HG02678 (cell line): ENCODE data around the gene MACF1.

ENCODE experiments used
- ATAC-seq: cut with Tn5 transposase; IDR thresholded peaks from one replicate; pipeline ENCODE4 v1.9.1; 2021; ENCODE audit warnings: mild to moderate bottlenecking, moderate library complexity; ENCODE audit not compliant: unreplicated experiment

MACF1 gene

GRCh38 chr1:39261712-39262221 is 57.3 kb downstream of the MACF1 start:
- no peak for ATAC-seq

- ATAC-seq, result peak; percentile 46
Observed at GRCh38 chr1:39262802-39263201, 58.3 kb downstream of the MACF1 start.

- no peak for ATAC-seq
Observed at GRCh38 chr1:39266269-39266668, 61.8 kb downstream of the MACF1 start.

- no peak for ATAC-seq
Observed at GRCh38 chr1:39266792-39267191, 62.3 kb downstream of the MACF1 start.

GRCh38 chr1:39268112-39268581 is 63.7 kb downstream of the MACF1 start:
- ATAC-seq, result no peak

- ATAC-seq, result no peak
Observed at GRCh38 chr1:39268906-39269305, 64.4 kb downstream of the MACF1 start.

GRCh38 chr1:39269349-39269748 is 64.9 kb downstream of the MACF1 start:
- ATAC-seq, result no peak

- peak; percentile 68 for ATAC-seq
Observed at GRCh38 chr1:39269791-39270342, 65.4 kb downstream of the MACF1 start.

GRCh38 chr1:39270368-39270767 is 65.9 kb downstream of the MACF1 start:
- ATAC-seq, result no peak

- peak; percentile 74 for ATAC-seq
Observed at GRCh38 chr1:39272027-39272797, 67.7 kb downstream of the MACF1 start.

- no peak for ATAC-seq
Observed at GRCh38 chr1:39272798-39273469, 68.4 kb downstream of the MACF1 start.

GRCh38 chr1:39275836-39276507 is 71.5 kb downstream of the MACF1 start:
- ATAC-seq, result no peak

- ATAC-seq, result no peak
Observed at GRCh38 chr1:39277879-39278278, 73.4 kb downstream of the MACF1 start.

GRCh38 chr1:39282537-39283216 is 78.2 kb downstream of the MACF1 start:
- no peak for ATAC-seq

GRCh38 chr1:39283858-39284257 is 79.4 kb downstream of the MACF1 start:
- no peak for ATAC-seq

- no peak for ATAC-seq
Observed at GRCh38 chr1:39287541-39287940, 83.0 kb downstream of the MACF1 start.

GRCh38 chr1:39288735-39289465 is 84.4 kb downstream of the MACF1 start:
- no peak for ATAC-seq

GRCh38 chr1:39292401-39292800 is 87.9 kb downstream of the MACF1 start:
- ATAC-seq, result no peak

- no peak for ATAC-seq
Observed at GRCh38 chr1:39293375-39294070, 89.0 kb downstream of the MACF1 start.
